Heart left ventricle (tissue), 16 donors: Measurements from ENCODE around the gene KRT5. TPM values are rescaled to one million over a fixed set of nuclear protein-coding genes. Genes with fewer than 3 reads are reported as not detected.

Source experiments
- ATAC-seq, 4 donors: fragments of 200-7000 bp; cut with Tn5 transposase; one replicate each; pipeline ENCODE4 v1.9.1; 2020 to 2022; ENCODE audit warnings: moderate library complexity in 4 of 4, mild to moderate bottlenecking in 3 of 4, moderate number of reproducible peaks in 1 of 4
- DNase-seq, 5 donors: peaks; one replicate each; pipeline ENCODE4 v3.0.0-alpha.2; 2020
- H3K27ac ChIP-seq, 12 donors: fragments of 200-600 bp; sonication (generic) in 4 of 12; one replicate each; pipeline versions ENCODE4 v1.5.0 to v1.8.0; 2016 to 2022; ENCODE audit warnings: mild to moderate bottlenecking in 2 of 12
- H3K27me3 ChIP-seq, 9 donors: fragments of 200-600 bp; sonication (generic) in 2 of 9; one replicate each; pipeline versions ENCODE4 v1.5.1 to v1.8.0; 2016 to 2022; ENCODE audit warnings: mild to moderate bottlenecking in 3 of 9
- H3K36me3 ChIP-seq, 9 donors: fragments of 200-600 bp; sonication (generic) in 2 of 9; one replicate each; pipeline versions ENCODE4 v1.5.0 to v1.8.0; 2018 to 2022; ENCODE audit warnings: mild to moderate bottlenecking in 2 of 9
- H3K4me1 ChIP-seq, 12 donors: fragments of 200-600 bp; sonication (generic) in 4 of 12; one replicate each; pipeline versions ENCODE4 v1.5.0 to v1.8.0; 2016 to 2022; ENCODE audit warnings: mild to moderate bottlenecking in 3 of 12
- H3K4me3 ChIP-seq, 12 donors: fragments of 200-600 bp; sonication (generic) in 4 of 12; one replicate each; pipeline versions ENCODE4 v1.5.0 to v1.8.0; 2017 to 2022; ENCODE audit warnings: mild to moderate bottlenecking in 9 of 12, moderate library complexity in 4 of 12
- H3K9me3 ChIP-seq, 12 donors: fragments of 200-600 bp; sonication (generic) in 4 of 12; one replicate each; pipeline versions ENCODE4 v1.5.0 to v1.8.0; 2016 to 2022; ENCODE audit warnings: mild to moderate bottlenecking in 1 of 12
- CTCF ChIP-seq, 12 donors: fragments of 200-600 bp; sonication (generic) in 4 of 12; IDR thresholded peaks; one replicate each; pipeline versions ENCODE4 v1.5.0 to v1.8.0; 2018 to 2022; ENCODE audit warnings: antibody characterized with exemption in 12 of 12, mild to moderate bottlenecking in 5 of 12
- POLR2A ChIP-seq, 2 donors: fragments of 450-650 bp; IDR thresholded peaks; one replicate each; pipeline ENCODE4 v1.6.1; 2017; ENCODE audit warnings: antibody characterized with exemption in 2 of 2, mild to moderate bottlenecking in 2 of 2, moderate library complexity in 2 of 2
- WGBS, 4 donors: extraction: QIAGEN DNeasy Blood & Tissue Kit in 2 of 4; methylation state at CpG; one replicate each; pipeline versions ENCODE4 v1.1.5 to v1.1.7; 2013 to 2018; 5-methylcytosine and 5-hydroxymethylcytosine counted together
- intact Hi-C, 10 donors: fragments of 100-400 bp; cut with DNase I; formaldehyde crosslinking; loops; one replicate each; pipeline versions ENCODE4 v1.11.1 to v1.14.2; 2022
- polyA plus RNA-seq, 2 donors: library from polyadenylated mRNA; stranded (reverse); fragments of 200-250 nt; gene quantifications; one replicate each; pipeline ENCODE4 v1.2.3, GENCODE V29; 2013
- total RNA-seq, 9 donors: library from RNA; depleted of rRNA in 2 of 9; stranded (reverse); fragments of >200 nt in 2 of 9; fragmentation: NEBNext Ultra II Directional in 3 of 9; extraction: Animal tissue kit (Norgen Biotek cat#: 25700) in 3 of 9; gene quantifications; one replicate each; pipeline versions ENCODE4 v1.1.0 to v1.2.4, GENCODE V29; 2016 to 2023
- donor health status: ischemic (EF 13 %, LVEDD 7.1; RV severe dilation, severe dysfunction).
- donor health status: healthy with polysubstance abuse.
- donor health status: DM: no; HTN: yes; CAD: no.
- donor health status: DM: no; HTN: no; CAD: no.
- donor health status: ischemic (EF 25% LVEDD 6.9; RV normal size, moderate dysfunction).
- donor health status: ischemic (EF 25% LVEDD 5.7; RV mildly dilated, moderate dysfunction).
- donor health status: healthy.
- donor health status: DM: yes; HTN: yes; CAD: no.
- donor health status: ischemic (EF 35%, LVEDD 5.7; RV mildly dilated, moderate dysfunction).
- donor health status: nonischemic (EF 11% LVEDD 7.7; RV severe dilation, severe dysfunction).
- donor health status: DM: yes; HTN: yes; CAD: no.
- donor health status: PGD.
- donor health status: ischemic (EF 29% LVEDD 5.4; RV normal size, mild dysfunction).
- donor health status: nonischemic (EF 23%, LVEDD 6.1; RV moderate dilation, normal function).

The KRT5 gene
- total and polyA plus RNA-seq, 11 donors = 0.40 to 3.4 TPM; not detected in 9

GRCh38 chr12:52519387-52519703 is 849 bp downstream of the KRT5 start:
- no peaks in the 10 kb centered on the region for H3K9me3 ChIP-seq
- no peak overlapping the region for H3K4me3 ChIP-seq
- TF ChIP-seq POLR2A (IDR thresholded peaks at IDR 0.05) = no peak
- TF ChIP-seq CTCF (IDR thresholded peaks at IDR 0.05) = no peak
- WGBS, 4 donors = 79 to 92% (median 82%) methylated on average over 3 of the region's 3 CpGs
- ATAC-seq = no peak
- H3K36me3 ChIP-seq = no peaks in the 10 kb centered on the region
- H3K27ac ChIP-seq = no peak overlapping the region
- intact Hi-C loops = loop anchor here in 1 of 10 donors (10.0 kb wide), 1 partner anchor 365 kb away; no protein-coding TSS in a partner anchor
- no peaks in the 10 kb centered on the region for H3K4me1 ChIP-seq
- no peaks in the 10 kb centered on the region for H3K27me3 ChIP-seq
- DNase-seq = no peak

- Histone ChIP-seq H3K27me3 (no peaks in the 10 kb centered on the region), H3K4me3 (no peak overlapping the region), H3K36me3 (no peaks in the 10 kb centered on the region), H3K4me1 (no peaks in the 10 kb centered on the region), H3K9me3 (no peaks in the 10 kb centered on the region), H3K27ac (no peak overlapping the region)
- DNase-seq (no peak), ATAC-seq (no peak)
- 82 to 94% (median 84%) methylated on average over 8 of the region's 8 CpGs for WGBS, 4 donors
- intact Hi-C loops = loop anchor here in 1 of 10 donors (10.0 kb wide), 1 partner anchor 364 kb away; no protein-coding TSS in a partner anchor
- TF ChIP-seq POLR2A (IDR thresholded peaks at IDR 0.05) (no peak), CTCF (IDR thresholded peaks at IDR 0.05) (no peak)
Measured at GRCh38 chr12:52518574-52519386, 1.4 kb downstream of the KRT5 start.

GRCh38 chr12:52517888-52518287 is 2.3 kb downstream of the KRT5 start:
- no peak for DNase-seq
- 83 to 91% (median 89%) methylated on average over 5 of the region's 5 CpGs for WGBS, 4 donors
- Histone ChIP-seq H3K36me3 (no peaks in the 10 kb centered on the region), H3K4me3 (no peak overlapping the region), H3K9me3 (no peaks in the 10 kb centered on the region), H3K27me3 (no peaks in the 10 kb centered on the region), H3K27ac (no peak overlapping the region), H3K4me1 (no peaks in the 10 kb centered on the region)
- TF ChIP-seq CTCF (IDR thresholded peaks at IDR 0.05) (no peak), POLR2A (IDR thresholded peaks at IDR 0.05) (no peak)
- intact Hi-C loops = loop anchor here in 1 of 10 donors (10.0 kb wide), 1 partner anchor 363 kb away; no protein-coding TSS in a partner anchor
- ATAC-seq = no peak

- Histone ChIP-seq H3K27ac (no peak overlapping the region), H3K4me3 (no peak overlapping the region), H3K9me3 (no peaks in the 10 kb centered on the region), H3K36me3 (no peaks in the 10 kb centered on the region), H3K4me1 (no peaks in the 10 kb centered on the region), H3K27me3 (no peaks in the 10 kb centered on the region)
- intact Hi-C loops = loop anchor here in 1 of 10 donors (10.0 kb wide), 1 partner anchor 362 kb away; no protein-coding TSS in a partner anchor
- 88 to 93% (median 90%) methylated on average over 13 to 14 of the region's 14 CpGs for WGBS, 4 donors
- ATAC-seq = no peak
- TF ChIP-seq POLR2A (IDR thresholded peaks at IDR 0.05) (no peak), CTCF (IDR thresholded peaks at IDR 0.05) (no peak)
- no peak for DNase-seq
Measured at GRCh38 chr12:52517005-52517835, 3.0 kb downstream of the KRT5 start.
